Measurements from ENCODE around the gene TFPT.

GRCh38 chr19:54108496-54108895 is 7.0 kb downstream of the TFPT start:
- TF ChIP-seq, protein P1, sequence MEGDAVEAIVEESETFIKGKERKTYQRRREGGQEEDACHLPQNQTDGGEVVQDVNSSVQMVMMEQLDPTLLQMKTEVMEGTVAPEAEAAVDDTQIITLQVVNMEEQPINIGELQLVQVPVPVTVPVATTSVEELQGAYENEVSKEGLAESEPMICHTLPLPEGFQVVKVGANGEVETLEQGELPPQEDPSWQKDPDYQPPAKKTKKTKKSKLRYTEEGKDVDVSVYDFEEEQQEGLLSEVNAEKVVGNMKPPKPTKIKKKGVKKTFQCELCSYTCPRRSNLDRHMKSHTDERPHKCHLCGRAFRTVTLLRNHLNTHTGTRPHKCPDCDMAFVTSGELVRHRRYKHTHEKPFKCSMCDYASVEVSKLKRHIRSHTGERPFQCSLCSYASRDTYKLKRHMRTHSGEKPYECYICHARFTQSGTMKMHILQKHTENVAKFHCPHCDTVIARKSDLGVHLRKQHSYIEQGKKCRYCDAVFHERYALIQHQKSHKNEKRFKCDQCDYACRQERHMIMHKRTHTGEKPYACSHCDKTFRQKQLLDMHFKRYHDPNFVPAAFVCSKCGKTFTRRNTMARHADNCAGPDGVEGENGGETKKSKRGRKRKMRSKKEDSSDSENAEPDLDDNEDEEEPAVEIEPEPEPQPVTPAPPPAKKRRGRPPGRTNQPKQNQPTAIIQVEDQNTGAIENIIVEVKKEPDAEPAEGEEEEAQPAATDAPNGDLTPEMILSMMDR (IDR thresholded peaks at IDR 0.05; ENCODE audit: poor library complexity): no peak
- no peak for TF ChIP-seq EZH2phosphoT487 (IDR thresholded peaks at IDR 0.05; ENCODE audit: low read depth, severe bottlenecking, unreplicated experiment)

Measured in hepatocyte (in vitro differentiated cells).